HG02588 (cell line): ENCODE measurements around the gene KDM4D.
"Not testable (repeated sequence)": the region's sequence is repeated elsewhere in the genome, so short reads cannot be mapped to it uniquely, and the experiment has no call there.

Source experiments
- ATAC-seq: cut with Tn5 transposase; IDR thresholded peaks from one replicate; pipeline ENCODE4 v1.9.1; 2021; ENCODE audit warnings: mild to moderate bottlenecking, moderate library complexity; ENCODE audit not compliant: unreplicated experiment

The KDM4D gene

DNA sequence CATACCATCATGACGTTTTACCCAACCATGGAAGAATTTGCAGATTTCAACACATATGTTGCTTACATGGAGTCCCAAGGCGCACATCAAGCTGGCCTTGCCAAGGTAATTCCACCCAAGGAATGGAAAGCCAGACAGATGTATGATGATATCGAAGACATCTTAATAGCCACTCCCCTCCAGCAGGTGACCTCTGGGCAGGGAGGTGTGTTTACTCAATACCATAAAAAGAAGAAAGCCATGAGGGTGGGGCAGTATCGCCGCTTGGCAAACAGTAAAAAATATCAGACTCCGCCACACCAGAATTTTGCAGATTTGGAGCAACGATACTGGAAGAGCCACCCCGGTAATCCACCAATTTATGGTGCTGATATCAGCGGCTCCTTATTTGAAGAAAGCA lies 52.1 kb downstream of the KDM4D start:
- ATAC-seq, result not testable (repeated sequence)

DNA sequence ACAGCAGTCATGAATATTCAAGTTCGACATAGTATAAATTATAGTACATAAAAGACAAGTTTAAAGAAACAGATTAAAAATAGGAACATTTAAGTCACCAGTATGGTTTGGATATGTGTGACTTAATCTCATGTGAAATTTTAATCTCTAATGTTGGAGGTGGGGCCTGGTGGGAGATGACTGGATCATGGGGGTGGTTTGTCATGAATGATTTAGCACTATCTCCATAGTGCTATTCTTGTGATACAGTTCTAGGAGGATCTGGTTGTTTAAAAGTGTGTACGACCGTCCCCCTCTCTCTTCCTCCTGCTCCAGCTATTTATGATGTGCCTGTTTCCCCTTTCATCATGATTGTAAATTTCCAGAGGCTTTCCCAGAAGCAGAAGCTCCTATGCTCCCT lies 54.8 kb downstream of the KDM4D start:
- ATAC-seq, result no peak

DNA sequence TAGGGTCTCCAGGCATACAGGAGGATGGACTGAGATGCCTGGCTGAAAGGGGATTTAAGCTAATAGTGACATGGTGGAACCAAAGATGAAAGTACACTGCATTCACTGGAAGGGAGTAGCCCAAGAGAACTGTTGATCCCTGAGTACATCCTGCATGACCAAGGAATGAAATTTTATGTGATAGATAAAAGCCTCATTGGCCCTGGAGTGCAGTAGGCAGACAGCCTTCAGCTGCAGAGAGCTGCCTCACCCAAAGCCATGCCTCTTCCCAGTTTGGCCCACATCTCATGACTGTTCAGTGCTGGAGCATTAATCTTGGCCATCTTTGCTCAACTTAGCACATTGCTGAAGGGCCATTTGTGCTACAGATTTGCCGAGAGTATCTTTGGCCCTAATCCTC lies 59.5 kb downstream of the KDM4D start:
- ATAC-seq, result no peak

DNA sequence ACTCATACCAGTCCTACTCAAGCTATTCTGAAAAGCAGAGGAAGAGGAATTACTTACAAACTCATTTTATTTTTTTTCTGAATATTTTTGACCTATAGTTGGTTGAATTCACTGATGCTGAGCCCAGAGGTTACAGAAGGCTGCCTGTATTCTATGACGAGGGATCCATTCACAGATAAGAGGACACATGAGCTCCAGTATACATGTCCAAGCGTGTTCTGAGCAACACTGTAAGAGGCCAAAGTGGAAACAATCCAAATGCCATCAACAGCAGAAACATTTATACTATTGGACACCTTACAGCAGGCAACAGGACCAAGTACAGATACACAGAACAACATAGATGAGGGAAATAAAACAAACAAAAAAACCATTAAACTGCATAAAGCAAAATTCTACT lies 61.8 kb downstream of the KDM4D start:
- no peak for ATAC-seq

- not testable (repeated sequence) for ATAC-seq
These were observed 64.0 kb downstream of the KDM4D start for GRCh38 chr11:95037356-95038035.

DNA sequence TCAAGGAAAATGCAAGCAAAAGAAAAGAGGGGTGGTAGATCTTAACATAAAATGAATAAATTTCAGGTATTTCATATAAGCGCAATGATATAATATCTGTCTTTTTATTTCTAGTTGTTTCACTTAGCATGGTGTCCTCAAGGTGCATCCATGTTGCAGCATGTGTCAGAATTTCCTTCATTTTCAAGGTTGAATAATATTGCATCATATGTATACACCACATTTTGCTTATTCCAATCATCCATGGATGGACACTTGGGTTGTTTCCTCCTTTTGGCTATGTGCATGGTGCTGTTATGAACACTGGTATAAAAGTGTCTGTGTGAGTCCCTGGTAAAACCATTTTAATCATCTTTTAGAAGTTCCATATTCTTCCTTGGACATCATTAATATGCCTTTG lies 68.7 kb downstream of the KDM4D start:
- ATAC-seq, result no peak

GRCh38 chr11:95042906-95043305 lies 69.4 kb downstream of the KDM4D start:
- no peak for ATAC-seq

- no peak for ATAC-seq
These were observed 70.5 kb downstream of the KDM4D start for GRCh38 chr11:95044010-95044409.

DNA sequence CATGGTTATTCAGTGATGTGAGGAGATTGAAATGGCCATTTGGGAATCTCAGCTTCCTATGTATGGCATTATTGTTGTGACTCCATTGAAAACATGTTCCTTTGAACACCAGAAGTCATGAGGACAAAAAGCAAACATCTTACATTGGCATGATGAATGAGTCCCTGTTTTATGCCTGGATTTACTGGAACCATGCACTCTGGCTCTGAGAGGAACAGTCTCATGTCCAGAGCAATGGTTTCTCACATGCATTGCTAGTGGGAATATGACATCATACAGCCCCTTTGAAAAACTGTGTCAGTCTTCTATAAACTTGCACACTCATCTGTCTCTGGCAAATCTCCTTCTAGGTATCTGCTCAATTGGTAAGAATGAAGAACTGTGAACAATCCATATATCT lies 72.3 kb downstream of the KDM4D start:
- no peak for ATAC-seq
